Measurements from ENCODE around the gene HDGFL3.

HDGFL3 gene

DNA sequence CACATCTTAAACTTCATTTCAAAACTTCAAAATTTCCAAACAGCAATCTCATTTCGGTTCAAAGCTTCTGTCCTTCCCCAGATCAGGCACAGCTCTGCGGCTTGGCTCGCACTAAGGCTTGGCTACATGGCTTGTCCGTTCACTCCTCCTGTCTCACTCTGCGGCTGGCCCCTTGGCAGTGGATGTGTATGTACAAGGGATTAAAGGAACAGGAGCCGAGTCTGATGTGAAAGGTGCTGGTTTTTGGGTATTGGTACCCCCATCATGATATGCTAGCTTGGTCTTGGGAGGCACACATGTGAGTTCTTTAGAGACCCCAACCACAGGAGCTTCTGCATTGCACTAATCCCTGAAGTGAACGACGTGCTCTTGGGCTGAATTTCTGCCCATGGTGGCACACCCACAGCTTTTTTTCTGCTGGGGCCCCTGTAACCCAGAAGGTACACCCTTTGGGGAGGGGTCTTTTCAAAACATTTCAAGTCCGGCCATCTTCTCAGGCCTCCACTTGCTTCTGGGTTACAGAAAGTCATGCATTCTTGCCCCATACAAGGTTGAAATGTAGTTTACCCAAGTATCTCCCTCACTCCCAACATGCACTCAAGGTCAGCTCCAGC is 87.5 kb downstream of the HDGFL3 start:
- no peak for DNase-seq

DNA sequence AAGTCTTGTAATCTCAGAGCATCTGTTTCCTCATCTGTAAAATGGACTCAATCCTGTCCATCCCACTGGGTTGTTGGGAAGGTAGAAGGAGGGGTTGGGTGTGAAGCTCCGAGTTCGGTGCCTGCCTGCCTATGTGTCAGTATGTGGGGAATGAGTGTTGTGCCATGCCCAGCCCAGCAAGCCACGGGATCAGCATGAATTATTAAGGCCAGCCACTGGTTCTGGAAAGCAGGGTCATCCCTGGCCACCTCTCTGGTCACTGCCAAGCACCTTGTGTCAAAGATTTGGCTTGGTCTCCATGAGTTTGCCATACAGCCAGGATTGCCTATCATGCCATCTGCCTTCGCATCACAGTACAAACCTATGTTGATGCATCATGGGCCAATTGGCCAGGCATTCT is 88.7 kb downstream of the HDGFL3 start:
- no peak for DNase-seq

DNA sequence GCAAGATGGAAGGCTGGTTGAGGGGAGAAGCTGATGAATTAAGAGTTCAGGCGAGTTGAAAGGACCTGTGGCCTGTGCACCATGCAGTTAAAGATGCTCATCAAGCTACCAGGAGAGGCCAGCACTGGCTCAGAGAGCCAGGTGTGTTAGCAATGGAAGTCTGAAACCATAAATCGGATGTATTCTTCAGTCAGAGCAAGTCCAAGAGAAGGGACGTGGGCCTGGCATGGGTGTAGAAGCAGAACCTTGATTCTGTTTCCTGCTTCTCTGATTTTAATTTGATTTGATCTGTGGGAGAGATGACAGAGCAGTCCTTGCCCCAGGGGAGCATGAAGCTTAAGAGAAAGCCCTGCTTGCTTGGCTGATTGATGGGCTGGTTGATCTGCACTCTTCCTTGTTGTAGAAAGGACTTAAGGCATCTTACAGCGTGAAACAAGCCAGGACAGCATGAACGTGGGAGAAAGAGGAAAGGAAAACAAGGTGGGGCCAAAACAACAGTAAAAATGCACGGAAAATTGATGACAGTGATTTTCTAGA is 89.3 kb downstream of the HDGFL3 start:
- no peak for DNase-seq

DNA sequence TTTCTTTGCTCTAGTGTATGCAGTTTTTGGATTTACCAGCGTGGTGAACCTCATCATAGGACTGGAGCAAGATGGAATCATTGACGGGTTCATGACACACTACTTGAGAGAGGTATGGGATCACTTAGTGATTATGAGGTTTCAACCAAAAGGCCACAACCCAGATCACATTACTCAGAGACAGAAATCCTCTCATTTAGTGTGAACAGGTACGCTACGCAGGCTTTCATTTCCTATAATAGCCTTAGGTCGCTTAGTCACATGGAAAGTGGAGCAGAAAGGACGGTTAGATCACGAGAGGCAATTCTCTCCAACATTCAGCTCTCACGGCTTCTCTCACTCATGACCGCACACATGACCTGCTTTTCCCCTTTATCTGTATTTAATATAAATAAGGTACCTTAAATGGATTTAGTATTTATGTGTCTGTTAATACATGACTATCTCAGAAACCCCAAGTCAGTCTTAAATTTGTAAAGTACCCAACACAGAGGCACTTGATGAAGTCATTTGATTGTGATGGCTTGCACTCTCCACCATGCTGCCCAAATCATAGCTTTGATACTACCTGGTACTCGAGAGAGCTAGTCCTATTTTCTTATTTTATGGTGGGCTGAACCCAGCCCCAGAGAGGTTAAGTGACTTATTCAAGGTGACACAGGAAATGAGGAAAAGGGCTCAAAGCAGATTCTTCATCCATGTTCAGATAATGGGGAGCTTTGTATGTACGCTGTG is 91.6 kb downstream of the HDGFL3 start:
- DNase-seq: no peak

DNA sequence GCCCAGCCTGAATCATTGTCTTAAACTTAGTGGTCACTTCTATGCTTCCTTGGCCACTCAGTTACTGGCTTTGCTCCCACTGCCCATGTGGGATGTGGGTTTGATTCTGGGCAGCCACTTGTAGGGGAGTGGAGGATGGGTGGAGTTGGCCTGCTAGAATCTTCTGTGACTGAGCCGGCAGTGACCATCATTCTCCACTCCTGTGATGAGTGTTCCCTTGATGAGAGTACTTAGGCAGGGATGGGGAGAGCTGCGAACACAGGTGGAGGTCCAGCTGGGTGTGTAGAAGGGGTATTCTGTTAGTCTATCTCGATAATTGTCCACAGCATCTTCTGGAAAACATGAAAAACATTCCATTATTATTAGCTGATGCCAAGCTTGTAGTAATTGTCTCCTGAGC is 92.2 kb downstream of the HDGFL3 start:
- no peak for DNase-seq

DNA sequence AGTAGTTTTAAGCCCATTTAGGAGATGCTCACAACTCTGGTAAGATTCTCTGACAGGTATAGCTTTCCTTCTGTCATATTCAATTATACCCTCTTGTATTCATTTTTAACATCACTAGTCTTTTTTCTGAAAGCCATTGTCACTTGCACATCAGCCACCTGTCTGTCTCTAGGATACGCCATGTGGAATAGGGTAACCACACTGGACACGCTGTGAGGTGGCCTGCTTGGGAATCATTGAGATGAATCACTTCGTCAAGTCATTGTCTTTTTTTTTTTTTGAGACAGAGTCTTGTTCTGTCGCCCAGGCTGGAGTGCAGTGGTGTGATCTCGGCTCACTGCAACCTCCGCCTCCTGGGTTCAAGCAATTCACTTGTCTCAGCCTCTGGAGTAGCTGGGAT is 92.8 kb downstream of the HDGFL3 start:
- no peak for DNase-seq

DNA sequence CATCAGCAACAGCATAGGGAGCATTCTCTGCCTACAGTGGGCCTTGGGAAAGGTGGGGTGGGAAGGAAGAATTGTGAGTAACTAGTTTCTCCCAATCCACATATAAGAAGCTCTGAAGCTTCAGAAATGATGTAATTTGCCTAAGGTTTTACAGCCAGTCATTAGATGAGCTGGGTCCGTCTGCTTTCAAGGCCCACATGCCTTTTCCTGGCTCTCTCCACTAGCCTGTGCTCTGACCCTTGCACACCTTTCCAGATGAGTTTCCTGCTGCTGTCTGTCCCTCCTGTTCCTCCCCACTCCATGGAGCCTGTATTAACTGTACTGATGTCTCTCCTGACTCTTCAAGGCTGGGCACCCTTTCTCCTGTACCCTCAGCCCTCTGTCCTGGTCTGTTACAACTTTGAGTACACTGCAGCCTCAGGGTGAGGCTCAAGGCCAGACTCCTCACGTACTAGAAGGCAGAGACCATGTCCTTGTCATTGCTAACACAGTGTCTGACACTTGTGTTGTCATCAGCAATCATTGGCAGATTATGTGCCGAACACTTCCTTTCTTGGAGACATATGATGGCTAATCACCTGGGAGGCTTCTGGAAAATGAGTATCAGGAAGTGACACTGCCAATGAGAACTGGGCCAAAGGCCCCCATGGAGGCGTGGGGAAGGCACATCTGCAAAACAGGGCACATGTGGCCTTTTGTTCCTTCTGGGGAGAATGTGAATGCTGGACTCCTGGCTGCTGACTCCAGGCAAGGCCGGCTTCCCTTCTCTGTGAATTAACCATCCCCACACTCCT is 93.5 kb downstream of the HDGFL3 start:
- no peak for DNase-seq

DNA sequence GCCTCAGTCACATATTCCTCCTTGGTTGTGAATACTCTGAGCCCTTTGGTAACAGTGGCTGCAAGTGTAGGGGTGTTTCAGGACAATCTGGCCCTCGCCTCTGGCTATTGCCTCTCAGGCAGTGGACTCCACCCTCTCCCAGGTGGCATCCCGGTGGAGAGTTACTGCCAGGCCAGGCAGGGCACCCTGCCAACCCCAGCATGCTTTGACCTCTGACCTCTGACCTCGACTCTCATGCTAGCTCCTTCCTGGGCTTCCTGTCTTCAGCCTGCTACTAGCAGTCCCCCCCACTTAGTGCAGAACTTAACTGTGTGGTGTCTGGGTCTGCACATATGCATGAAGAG is 94.7 kb downstream of the HDGFL3 start:
- no peak for DNase-seq

DNA sequence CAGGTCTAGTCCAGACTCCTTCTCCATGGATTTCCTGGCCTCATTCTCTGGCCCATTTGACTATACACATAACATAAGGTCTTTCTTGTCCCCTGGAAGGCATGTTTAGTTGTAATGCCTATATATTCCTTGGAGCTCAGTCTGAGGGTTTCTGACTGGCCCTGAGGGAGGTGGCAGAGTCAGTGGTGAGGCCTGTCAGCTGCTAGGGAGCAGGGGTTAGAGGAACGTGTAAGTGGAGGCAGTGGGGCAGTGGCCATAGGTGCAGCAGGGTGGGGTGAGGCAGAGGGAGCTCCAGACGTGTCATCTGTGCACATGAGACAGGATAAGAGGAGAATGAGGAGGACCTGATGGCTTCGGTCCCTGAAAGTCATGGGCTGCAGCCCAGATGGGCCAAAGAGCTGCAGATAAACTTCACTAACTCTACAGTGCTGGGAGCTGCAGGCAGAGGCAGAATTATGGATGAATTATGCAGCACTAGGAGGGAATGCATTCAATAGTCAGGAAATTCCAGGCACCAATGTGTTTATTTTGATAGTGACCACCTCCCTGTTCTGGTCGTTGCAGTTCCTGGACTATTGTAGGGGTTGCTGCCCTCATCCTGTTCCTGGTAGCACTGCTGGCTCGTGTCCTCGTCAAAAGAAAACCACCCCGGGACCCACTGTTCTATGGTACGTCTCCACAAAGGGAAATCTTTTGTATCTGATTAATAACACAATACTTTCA is 95.2 kb downstream of the HDGFL3 start:
- no peak for DNase-seq

DNA sequence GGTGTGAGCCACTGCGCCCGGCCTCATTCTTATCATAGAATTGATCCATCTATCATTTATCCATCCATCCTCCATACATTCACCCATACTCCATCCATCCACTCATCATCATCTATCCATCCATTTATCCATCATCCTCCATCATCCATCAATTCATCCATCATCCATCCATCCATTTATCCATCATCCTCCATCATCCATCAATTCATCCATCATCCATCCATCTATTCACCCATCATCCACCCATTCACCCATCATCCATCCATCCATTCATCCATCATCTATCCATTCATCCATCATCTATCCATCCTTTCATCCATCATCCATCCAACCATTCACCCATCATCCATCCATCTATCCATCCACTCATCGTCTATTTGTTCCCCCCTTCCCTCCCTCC is 96.5 kb downstream of the HDGFL3 start:
- DNase-seq: no peak

DNA sequence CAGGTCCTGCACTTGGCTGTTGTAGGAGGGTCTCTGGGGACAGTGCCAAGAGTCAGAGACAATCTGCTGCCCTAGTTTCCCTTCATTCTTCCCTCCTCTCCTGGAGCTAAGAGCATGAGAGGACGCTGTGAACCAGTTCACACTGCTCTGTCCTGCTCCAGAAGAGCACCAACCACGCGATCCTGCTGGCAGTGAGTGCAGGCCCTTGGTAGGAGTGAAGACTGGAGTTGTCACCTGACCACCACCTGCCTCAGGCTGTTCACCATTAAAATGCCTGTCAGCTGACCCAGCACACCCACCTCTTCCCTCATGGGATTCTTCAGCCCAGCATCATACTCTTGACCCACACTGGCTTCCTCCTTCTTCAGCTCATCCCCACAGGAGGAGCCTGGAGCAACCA is 97.2 kb downstream of the HDGFL3 start:
- no peak for DNase-seq

DNA sequence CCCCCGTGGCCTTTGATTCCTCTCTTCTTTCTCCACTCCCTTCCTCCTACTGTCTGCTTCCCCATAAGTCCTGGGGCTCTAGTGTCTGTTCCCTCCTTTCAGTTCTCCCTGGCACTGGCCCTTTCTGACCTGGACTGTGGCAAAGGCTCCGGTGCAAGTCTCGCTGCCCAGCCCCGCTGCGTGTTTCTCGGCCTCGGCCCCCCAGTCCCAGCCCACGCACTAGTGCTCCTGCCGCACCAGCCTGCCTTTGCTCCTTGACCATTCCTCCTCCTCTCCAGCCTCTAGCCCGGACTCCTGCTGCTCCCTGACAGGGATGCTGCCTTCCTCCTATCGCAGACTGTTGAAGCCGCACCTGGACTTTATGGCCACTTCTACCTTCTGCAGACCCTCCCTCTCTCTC is 98.1 kb downstream of the HDGFL3 start:
- no peak for DNase-seq

DNA sequence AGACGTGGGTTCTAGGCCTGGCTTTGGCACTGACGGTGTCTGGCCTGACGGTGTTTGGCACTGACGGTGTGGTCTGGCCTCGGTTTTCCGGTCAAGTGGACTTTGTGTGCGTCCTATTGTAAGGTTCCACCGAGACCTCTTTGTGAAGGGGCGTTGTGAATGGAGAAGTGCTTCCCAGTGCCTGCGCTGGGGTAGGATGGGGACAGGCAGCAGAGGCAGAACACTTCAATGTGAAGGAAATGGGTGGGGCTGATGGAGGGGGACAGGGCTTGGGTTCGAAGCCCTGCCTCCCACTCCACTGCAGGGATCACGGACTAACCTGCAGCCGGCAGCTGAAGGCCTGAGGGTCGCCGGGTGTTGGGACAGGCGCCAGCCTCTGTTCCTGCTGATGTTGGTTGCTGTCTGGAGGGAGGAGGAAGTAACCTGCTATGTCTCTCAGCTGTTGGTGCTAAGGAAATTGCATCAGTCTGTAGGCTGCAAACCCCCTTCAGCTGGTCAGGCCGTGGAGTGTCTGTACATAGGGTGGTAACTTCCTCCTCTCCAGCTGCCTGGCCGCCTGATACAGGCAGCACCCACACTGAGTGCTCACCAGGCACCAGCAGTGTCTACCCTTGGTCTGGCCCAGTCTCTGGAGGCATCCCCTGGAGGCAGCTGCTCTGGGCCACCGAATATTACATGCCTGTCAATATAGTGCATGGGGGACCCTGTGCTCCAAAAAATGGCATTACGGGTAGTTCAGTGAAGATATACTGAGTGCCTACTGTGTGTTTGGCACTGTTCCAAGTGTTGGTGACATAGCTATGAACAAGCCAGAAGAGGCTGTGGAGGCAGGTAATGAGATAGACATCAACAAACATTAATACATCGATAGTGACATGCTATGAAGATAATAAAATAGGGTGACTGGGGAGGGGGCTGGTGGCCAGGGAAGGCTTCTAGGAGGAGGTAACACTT is 99.1 kb downstream of the HDGFL3 start:
- peak; percentile 28 for DNase-seq

DNA sequence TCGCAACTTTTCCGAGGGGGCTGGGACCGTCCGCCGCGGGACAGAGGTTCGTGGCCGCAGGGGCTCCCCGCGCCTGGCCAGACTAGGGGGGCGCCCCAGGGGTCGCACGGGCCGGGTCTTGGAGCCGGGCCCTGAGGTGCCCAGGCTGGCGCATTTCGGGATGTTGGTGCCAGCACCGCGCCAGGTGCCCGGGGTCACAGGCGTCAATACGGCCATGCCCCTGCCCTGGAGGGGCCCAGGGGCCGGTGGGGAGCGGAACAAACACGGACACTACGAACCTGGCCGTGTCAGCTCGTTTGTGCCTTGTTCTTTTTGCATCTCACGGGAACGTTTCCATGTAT is 99.8 kb downstream of the HDGFL3 start:
- no peak for DNase-seq

DNA sequence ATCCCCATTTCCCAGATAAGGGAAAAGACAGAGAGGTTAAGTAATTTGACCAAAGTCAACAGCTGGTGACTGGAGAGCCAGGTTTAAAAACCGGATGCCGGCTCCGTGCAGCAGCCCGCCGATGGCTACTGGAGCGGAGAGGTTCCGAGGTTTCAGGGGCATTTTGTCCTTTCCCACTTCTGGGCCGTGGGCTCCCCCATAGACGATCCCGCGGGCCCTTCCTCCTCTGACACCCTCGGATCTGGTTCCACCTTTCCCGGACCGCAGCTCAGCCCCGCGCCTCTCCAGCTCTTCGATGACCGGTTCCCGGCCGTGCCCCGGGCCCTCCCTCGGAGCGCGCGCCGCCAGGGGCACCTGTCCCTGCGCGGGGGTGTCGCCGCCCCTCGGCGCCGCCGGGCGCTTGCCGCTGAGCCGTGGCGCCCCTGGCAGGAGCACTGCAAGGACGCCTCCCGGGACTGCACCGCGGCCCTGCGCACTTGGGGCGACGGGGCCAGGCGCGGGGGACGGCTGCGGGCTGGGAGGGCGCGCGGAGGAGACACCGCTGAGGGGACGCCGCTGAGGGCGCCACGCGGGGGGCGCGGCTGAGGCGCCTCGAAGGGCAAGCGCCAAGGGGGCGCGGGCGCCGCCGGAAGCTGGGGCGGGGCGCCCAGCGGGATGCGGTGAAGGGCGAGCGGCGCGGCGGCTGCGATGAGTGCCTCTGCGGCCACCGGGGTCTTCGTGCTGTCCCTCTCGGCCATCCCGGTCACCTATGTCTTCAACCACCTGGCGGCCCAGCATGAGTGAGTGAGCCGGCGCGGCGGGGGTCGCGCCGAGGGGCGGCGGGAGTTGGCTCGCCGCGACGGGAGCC is 100.4 kb downstream of the HDGFL3 start, which contains the start of gene TM6SF1:
TSS of gene TM6SF1 (plus strand) at position 652 of the 847 bp plus-strand sequence. CDS start at position 688, 36 bp downstream.
- no peak for DNase-seq

DNA sequence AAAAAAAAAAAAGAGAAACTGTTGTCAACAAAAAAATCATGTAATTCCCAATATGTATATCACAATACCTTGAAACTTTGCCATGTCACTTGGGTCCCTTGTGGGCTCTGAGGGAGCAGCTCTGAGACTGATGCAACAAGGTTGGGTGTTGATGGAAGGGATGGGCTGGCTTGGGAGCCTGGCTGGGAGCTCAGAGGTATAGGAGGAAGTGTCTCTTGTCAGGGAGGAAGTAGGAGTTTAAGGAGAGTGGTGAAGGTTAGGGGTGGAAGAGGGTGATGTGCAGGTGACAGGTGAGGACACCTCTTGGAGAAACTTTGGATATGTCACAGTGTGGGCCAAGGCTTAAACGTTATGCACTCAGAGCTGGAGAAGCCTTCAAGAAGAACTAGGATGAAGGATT is 102.2 kb downstream of the HDGFL3 start:
- no peak for DNase-seq

DNA sequence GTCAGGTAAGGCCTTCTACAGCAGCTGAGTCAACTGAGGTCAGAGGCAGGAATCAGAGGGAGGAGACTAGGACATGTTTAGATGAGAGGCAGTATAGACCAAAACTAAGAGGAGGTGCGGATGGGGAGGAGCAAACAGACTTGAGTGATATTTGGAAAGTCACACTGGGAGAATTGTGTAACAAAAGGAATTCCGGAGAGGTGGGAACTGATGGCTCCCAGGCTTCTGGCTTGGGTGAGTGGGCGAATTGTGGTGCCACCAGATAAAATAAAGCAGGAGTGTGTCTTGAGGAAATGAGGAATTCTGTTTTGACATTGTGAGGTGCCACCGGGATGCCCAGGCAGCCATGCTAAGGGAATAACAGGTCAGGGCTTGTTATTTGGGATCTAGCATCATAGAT is 103.5 kb downstream of the HDGFL3 start:
- DNase-seq: no peak

DNA sequence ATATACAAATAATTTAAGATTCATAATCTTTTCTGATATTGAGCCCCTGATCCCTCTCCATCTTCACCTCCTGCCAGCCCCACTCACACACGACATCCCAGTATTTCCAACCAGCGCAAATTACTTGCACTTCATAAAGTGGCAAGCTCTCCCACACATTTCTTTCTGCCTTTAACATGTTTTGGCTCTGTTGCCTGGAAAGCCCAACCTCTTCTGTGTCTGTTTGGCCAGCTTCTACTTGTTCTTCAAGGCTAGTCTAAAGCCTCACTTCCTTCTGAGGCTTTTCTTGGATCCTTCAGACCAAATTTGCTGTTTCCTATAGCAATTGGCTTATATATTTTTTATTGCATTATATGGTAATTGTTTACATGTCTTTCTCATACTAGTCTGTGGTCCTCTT is 105.3 kb downstream of the HDGFL3 start:
- no peak for DNase-seq

DNA sequence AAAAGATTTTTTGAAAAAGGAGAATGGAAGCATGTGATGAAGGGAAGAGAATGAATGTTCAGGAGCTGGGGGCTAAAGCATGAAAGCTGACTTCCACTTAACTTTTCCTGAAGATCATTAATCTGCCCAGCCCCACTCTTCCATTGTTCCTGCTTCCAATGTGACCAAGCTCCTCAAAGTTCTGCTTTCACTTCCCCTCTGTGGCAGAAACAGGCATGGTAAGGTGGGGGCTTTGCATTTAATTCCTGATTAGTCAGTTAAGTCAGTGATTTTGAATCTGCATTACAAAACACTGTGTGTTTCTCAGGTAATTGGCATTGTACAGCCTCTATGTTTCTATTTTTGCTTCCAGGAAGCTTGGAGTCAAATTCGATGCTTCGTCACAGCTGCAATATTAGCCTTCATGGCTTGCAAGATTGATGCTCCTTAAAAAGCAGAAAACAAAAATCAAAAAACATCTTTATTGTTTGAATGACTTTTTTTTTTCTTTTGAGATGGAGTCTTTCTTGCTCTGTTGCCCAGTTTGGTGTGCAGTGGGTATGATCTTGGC is 107.5 kb downstream of the HDGFL3 start:
- no peak for DNase-seq

DNA sequence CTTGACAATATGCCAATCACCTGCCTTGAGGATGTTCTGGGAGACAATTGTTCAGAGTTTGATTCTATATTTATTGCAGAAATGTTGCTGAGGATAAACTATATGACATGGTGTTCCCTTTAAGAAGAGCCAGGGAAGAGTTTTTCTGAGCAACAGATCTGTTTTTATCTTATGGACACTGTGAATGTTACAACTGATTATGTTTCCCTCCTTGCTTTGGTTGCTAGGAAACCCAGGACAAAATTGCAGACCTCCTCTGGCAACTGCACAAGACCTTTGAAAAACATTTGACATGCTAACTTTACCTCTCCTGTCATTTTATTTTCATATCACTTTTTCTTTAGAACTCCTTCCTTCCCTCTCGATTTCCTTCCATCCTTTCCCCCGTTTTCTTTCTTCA is 108.3 kb downstream of the HDGFL3 start:
- no peak for DNase-seq

DNA sequence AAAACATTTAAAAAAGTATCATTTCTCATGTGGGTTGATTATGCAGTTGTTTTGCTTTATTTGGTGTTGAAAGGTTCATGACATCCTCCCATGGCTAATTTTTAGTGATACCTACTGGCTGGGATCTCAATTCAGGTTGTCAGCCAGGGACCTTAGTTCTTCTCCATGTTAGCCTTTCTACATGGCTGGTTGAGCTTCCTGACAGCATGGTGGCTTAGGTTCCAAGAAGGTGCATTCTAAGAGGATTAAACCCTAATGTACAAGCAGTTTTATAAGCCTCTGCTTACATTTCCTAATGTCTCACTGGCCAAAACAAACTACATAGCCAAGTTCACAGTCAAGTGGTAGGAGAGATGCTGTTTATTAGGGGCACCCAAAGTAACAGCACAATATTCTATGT is 109.5 kb downstream of the HDGFL3 start:
- DNase-seq: no peak

All from CD4-positive, alpha-beta T cell treated with Interleukin-17A for 1 hour (primary cell).